HG02870 (cell line): Measurements from ENCODE around the gene DYNC1I2.

ENCODE experiments used
- ATAC-seq: cut with Tn5 transposase; IDR thresholded peaks from one replicate; pipeline ENCODE4 v1.9.1; 2021; ENCODE audit warnings: mild to moderate bottlenecking, moderate library complexity; ENCODE audit not compliant: unreplicated experiment

Gene DYNC1I2

DNA sequence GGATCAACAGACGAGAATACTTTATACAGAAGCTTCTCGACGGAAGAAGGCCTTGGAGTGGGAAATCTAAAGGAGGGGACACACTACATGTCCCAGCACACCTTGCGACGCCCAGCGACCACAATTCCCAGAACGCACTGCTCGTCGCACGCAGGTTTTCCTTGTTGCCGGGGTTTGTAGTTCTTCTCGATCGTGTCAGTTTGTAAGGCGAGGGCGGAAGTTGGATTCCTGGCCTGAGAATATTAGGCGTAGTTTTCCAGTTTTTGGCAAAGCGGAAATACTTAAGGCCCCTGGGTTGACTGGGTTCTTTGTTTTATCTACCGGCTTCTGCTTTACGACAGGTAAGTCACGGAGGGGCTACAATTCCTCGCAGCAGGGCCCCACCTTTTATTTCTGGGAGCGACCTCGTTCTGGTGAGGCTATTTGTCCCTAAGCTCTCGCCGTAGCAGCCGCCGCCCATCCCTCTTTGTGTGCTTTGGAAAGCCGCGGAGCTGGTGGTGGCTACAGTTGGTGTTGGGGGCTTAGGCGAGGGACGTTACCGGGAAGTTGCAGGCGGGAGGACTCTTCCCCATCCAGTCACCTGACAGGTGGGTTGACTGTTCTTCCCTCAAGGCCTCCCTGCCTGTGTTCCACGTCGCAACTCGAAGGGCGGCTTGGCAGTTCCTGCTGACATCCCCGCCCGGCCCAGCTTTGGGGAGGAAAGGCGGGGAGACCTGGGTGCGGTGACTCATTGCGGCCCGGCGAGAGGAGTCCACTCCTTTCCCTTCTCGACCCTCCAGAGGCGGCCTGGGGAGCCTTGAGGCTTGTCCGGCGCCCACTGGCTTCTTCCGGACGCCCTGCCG lies at the start of gene DYNC1I2:
Gene DYNC1I2 (plus strand): TSS at position 183 of the 842 bp plus-strand sequence. CDS start 2,687 bp downstream, outside the sequence.
- ATAC-seq: peak; percentile 82

DNA sequence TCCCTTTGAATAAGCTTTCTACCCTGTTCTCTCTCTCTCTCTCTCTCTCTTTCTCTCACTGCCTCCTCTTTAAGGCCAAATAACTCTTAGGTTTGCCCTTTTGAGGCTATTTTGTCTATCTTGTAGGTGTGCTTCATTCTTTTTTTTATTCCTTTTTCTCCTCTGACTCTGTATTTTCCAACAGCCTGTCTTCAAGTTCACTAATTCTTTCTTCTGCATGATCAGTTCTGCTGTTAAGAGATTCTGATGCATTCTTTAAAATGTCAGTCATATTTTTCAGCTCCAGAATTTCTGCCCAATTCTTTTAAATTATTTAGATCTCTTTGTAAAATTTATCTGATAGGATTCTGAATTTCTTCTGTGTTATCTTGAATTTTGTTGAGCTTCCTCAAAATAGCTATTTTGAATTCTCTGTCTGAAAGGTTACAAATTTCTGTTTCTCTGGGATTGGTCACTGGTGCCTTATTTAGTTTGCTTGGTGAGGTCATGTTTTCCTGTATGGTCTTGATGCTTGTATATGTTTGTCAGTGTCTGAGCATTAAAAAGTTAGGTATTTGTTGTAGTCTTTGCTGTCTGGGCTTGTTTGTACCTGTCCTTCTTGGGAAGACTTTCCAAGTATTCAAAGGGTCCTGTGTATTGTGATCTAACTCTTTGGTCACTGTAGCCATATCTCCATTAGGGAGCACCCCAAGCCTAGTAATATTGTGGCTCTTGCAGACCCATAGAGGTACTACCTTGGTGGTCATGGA lies 35.4 kb upstream of the DYNC1I2 start:
- no peak for ATAC-seq

DNA sequence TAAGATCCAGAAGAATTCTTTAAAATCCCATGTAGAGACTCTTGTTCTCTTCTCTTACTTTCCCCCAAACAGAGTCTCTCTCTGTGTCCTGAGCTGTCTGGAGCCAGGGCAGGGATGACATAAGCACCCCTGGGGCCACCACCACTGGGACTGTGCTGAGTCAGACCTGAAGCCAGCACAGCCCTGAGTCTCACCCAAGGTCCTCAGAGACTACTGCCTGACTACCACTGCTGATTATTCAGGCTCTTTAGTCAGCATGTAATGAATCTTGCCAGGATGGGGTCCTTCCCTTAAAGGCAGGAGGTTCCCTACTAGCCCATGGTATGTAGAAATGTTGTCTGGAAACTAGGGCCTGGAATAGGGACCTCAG lies 34.9 kb upstream of the DYNC1I2 start:
- peak; percentile 84 for ATAC-seq

DNA sequence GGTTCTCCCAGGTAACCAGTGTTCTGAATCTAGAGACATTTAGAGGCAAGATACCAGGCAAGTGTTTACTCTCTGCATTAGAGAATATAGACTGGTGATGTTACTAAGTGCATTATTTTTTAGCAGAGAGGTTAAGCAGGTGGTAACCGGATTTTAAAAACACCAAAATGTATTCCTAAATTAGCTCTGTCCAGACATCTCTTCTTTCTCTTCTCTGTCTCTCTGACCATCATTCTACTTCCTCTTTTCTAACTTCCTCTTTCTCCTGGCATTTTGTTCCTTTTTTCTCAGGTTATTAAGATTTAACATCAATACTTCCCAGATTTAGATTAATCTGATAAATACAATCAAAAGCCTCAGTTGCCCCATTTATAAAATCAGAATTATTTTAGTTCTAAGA lies 31.7 kb upstream of the DYNC1I2 start:
- no peak for ATAC-seq

DNA sequence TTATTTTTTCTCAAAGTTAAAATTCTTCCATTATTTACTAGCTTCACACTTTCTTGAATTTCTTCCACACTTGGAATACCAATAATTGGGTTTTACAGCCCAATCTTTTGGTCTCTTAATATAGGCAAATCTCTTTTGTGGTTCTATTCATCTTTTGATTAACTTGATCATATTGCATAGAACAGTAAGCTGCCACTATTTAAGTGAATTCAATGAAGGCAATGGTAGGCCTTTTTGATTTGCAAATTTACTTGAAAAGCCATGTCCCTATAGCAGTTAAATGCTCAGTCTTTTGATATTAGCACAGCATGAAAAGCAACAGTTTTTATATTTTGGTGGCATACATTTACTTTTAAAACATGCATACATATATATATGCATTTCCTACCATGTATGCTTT lies 20.2 kb upstream of the DYNC1I2 start:
- ATAC-seq: no peak

DNA sequence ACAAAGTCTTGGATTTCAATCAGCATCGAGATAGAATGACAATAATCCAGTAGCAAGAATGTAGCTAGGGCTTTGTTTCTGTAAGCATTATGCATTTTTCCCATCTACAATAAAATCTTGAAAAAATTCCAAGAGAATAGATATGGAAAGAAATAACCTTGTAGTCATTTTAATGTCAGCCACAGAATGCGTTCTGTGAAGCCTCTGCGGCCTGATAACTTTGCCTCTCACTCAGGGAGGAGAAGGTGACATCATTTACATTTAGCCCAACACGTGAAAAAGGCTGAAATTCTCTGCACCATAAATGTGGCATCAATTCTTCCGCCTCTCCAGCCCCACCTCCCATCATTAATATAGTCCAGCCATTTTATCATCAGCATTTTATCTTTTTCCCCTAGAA lies 19.1 kb upstream of the DYNC1I2 start:
- ATAC-seq: no peak

DNA sequence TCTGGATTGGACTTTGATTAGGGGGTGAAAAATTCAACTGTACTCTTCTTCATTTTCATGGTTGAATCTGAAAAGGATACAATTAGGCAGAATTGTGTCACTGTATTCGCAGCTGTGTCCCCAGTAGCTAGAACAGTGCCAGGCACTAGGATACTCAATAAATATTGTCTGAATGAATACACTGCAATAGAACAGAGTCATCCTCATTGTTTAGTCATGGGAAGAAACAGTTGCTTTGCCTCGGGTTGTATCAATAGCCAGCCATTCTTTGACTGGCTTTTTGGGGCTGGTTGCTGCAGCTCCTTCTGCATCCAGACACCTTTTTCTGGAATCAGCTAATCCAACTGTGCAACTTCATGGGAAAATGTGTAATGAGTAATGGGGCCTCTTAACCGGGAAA lies 18.1 kb upstream of the DYNC1I2 start:
- ATAC-seq: no peak

DNA sequence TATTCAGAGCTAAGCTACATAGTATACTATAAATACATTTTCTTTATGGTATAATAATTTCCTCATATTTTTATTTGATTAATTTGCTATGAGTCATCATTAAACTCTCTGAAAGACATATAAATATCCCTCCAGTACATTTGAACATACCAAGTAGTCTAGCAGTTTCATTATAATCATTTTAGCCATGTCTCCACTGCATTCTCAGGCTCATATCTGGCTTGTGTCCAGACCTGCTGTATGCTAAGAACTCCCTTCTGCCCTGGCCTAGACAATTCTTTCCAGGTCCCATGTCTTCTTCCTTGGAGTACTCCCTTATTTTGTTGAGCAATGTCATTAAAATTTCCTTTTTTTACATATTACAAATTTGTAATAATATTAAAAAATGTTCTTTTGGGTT lies 16.6 kb upstream of the DYNC1I2 start:
- no peak for ATAC-seq

DNA sequence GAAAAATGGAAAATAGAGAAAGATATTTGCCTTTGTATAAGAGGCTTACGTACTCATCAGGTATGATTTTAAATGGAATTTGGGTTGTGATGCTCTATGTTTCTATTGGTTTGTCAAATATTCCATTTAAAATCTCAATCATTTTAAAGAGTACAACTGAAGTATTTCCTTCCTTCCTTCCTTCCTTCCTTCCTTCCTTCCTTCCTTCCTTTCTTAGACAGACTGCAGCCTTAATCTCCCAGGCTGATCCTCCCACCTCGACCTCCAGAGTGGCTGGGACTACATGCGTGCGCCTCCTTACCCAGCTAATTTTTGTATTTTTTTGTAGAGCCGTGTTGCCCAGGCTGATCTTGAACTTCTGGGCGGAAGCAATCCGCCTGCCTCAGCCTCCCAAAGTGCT lies 15.4 kb upstream of the DYNC1I2 start:
- no peak for ATAC-seq

DNA sequence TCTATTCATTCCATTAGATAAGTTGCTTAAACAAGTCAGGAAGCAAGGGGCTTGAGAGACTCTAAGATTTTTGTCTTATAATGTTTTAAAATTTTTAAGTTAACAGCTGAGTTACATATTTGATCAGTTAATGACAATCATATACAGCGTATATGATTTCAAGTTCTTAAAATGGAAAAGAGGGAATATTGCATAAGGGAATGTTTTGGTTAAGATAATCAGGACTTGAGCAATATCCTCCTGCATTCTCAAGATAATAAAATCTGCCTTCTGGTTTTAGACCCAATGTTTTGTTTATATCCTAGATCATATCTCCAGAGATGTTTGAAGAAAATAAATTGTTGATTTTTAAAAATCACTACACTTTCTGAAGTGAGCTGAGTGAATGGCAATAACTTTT lies 13.4 kb upstream of the DYNC1I2 start:
- ATAC-seq: no peak

DNA sequence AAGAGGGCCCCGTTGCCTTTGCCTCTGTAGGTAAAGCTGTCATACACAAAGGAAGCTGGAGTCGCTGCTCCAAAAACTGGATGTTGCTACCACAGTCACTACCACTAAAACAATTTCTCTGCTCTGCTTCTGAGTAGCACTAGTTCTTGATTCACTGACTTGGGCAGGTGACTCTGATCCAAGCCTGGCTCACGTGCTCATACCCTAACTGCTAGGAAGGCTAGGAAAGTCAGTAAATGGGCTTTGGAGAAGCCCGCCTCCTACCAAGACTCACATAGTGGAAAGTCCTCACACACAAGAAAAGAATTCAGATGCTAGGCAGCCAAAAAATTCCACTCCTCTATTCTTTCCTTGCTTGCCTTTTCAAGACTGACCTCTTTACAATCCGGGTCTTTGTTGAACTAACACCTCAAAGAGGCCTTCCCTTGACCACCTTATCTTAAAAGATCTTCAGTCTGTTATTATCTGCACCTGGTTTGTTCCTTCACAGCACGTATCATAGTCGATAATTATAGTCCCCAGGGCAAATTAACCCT lies 11.4 kb upstream of the DYNC1I2 start:
- no peak for ATAC-seq

DNA sequence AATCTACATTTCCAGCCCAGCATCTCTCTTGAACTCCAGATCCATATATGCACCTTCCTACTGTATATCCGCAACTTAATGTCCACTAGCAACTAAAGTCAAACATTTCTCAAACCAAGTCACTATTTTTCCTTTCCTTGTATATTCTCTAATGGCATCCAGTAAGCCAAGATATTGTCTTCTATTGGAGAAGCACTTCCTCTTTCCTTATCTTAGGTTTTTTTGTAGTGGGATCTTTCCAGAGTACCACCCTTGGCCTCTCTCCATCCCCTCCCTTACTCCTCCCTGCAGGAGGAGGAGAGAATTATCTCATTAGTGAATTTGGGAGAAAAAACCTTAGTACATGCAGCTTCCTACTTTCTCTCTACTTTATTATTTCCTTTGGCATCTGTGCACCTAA lies 8.7 kb upstream of the DYNC1I2 start:
- ATAC-seq: no peak

DNA sequence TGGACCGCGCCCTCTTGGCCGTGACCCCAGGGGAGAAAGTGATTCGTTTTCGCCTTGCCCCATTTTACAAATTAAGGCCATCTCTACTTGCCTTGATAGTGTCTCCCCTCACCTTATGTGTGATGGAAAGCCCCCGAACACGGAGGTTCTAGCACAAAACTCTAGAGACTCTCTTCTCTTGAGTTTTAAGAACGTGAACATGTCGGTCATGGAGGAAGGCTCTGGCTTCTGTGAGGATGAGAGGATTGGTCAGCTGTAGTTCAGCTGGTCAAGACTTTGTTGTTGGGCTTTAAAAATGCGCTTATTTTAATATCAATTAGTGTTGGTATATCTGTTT lies 828 bp downstream of the DYNC1I2 start:
- no peak for ATAC-seq

DNA sequence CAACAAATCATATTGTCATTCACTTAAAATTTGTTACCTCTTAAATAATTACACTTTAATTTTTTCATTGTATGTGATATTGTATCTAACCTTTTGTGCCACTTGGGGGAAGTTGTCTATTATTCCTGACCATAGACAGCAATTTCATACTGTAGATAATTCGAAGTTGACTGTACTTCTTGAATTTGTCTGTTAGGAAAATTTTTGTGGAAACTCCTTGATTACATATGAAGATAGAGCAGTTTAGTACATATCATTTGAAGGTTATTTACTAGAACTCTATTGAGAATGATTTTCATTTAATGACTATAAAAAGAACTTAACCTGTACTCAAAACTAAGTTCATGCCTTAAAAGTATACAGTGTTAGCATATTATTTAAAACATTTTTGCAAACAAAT lies 5.1 kb downstream of the DYNC1I2 start:
- no peak for ATAC-seq

DNA sequence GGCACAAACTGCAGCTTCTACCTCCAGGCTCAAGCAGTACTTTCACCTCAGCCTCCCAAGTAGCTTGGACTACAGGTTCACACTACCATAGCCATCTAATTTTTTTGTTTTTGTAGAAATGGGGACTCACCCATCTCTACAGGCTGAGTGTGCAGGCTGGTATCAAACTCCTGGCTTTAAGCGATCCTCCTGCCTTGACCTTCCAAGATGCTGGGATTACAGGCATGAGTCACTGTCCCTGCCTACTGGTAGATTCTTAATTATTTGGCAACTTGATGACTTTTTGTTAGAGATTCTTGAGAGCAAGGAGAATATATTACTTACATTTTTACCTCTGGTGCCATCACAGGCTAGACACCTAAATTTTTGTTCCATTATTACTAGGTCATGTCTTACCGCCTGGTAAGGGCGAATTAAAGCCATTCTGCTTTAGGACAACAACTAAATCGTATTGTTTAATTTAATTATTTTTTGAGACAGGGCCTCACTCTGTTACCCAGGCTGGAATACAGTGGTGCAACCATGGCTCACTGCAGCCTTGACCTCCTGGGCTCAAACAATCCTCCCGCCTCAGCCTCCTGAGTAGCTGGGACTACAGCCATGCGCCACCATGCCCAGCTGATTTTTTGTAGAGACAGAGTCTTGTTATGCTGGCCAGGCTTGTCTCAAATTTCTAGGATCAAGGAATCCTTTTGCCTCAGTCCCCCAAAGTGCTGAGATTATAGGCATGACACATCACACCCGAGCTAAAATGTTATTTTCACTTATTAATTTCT lies 15.7 kb downstream of the DYNC1I2 start:
- ATAC-seq: no peak

DNA sequence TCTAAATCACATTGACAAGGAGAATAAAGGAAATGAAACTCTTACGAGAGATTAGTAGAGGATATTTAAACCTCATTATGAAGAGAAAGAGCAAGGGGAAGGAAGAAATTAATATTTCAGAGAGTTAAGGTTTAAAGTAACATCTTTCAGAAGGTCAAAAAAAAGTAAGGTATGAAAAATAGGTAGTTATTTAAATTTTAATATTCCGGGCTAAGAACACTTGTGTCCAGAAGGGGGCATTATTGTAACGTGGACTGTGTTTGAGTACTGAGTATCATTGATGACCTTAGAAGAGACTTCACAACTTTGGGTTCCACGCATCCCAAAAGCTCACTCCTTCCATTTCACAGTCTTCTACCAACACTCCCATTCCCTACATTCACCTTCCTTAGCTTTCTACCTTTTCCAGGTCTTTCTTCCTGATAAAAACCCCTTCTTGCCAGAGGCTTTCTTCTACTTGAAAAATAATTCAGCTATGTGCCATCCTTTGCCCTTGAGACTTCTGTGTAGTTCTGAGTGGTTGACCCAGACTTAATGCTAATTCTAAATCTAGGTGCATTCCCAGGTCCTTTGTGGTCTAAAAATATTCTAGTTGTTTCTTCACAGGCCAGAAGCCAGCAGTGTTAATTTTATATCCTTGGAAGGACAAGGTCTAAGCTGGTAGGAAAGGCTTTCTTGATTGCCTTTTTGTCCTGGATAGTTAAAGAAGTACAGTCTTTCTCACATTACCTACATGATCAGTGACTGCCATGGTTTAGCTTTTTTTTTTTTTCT lies 16.5 kb downstream of the DYNC1I2 start:
- no peak for ATAC-seq

DNA sequence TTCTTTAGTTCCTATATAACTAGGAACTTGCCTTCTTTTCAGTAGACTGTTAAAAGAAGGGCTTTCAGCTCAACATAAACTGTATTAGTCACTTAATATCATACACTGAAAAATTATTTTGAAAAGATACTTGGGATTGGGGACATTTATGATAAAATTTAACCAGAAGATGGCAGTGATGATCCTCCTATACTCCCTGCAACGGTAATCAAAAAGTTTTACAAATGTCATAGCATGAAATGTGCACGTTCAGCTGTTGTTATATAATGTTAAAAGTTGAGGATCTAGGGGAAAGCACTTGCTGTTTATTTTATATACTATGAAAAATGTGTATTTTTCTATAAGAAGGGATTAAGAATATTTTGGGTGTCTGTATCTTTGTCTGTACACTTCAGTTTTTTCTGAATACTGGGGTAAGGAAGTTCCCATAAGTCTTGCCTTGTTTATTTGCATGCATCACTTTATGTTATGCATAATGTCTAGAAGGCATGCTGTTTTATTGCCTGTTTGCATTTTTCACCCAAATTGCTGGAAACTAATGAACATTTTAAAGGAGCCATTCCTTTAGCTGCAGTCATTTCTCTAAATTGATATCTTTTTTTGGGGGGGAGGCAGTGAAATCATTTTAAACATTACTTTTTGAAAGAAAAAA lies 19.0 kb downstream of the DYNC1I2 start:
- no peak for ATAC-seq

DNA sequence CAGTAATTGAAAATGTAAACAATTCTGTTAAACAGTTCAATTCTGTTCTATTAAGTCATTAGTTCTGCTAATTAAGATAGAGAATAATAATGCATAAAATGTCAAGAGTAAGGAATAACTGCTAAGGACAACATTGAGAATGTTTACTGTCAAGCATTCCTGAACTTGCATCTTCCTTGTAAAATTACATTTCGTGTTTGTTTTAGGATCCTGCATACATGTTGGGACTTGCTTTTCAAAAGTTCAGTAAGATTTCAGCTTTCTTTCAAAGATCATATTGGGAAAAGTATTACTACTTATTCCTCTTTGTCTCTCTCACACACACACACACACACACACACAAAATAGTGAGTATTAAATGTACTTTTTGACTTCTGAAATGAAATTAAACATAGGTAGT lies 20.5 kb downstream of the DYNC1I2 start:
- no peak for ATAC-seq

DNA sequence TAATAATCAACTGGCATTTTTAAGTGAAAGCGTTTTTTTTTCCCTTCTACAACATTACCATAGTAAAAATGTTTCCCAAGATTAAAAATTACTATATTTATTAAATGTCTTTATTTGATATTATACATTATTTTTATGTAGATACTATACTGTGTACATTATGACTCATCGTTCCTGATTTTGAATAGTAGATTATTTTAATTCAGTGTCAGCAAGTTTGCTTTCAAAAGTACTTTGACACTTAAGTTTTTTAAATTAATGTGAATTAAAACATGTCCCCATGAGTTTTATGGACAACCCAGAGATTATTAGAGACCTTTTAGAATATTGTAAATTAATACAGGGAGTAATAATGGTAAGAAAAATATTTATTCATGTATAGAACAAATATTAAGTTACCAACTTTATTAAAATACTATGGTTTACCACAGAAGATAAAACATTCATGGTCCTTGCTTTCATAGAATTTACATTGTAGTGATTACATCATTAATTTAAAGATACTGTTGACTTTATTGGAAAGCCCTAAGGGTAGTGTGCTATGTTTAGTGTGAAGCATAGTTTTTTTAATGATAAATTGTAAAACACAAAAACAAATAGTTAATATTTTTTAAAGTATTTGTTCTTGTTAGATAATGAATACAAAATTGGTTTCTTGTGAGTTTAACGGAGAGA lies 21.9 kb downstream of the DYNC1I2 start:
- ATAC-seq: no peak

DNA sequence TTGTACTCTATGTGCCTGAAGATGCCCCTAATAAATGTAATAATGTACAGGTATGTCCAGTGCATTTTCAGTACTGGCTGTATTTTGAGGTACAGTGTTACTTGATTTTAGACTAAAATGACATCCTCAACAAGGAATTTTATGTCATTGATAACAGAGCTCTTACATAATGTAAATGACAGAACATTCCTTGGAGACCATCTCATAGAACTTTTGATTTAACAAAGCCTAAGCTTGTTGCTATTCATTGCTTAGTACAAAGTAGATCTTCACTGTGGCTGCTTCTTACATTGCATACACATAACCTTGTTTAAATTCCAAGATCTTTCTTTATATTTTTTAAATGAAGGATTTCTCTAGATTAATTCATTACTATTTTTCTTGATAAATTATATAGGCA lies 24.1 kb downstream of the DYNC1I2 start:
- ATAC-seq: no peak
